Activated T-helper 1 cell treated with anti-CD3 and anti-CD28 coated beads, Interleukin-2, amount 50 U/mL, for 16 hours (primary cell): ENCODE measurements around the gene TRAPPC2L.

Experiments used
- DNase-seq, 2 donors: peaks; one replicate each; pipeline ENCODE4 v3.0.0-alpha.2; 2020; ENCODE audit warnings: low read depth in 1 of 2, low spot score in 1 of 2

TRAPPC2L gene

GRCh38 chr16:88876942-88877526, 20.1 kb downstream of the TRAPPC2L start:
- DNase-seq, result no peak

GRCh38 chr16:88877564-88878289, 20.8 kb downstream of the TRAPPC2L start:
- no peak for DNase-seq

DNA sequence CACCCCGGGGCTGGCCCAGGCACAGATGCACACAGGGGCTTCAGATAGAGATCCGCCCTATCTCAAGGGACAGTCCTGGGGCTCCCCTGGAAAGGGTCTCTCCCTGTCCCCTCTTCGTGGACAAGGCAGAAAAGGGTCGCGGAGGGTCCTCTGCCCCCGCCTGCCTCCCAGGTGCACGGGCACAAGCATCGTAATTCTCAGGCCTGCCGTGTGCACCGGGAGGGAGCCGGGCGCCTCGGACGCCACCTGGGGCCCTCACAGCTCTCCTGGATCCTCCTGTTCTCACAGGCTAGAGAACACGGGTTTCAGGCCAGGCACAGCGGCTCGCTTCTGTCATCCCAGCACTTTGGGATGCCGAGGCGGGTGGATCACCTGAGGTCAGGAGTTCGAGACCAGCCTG, 21.4 kb downstream of the TRAPPC2L start:
- no peak for DNase-seq

DNA sequence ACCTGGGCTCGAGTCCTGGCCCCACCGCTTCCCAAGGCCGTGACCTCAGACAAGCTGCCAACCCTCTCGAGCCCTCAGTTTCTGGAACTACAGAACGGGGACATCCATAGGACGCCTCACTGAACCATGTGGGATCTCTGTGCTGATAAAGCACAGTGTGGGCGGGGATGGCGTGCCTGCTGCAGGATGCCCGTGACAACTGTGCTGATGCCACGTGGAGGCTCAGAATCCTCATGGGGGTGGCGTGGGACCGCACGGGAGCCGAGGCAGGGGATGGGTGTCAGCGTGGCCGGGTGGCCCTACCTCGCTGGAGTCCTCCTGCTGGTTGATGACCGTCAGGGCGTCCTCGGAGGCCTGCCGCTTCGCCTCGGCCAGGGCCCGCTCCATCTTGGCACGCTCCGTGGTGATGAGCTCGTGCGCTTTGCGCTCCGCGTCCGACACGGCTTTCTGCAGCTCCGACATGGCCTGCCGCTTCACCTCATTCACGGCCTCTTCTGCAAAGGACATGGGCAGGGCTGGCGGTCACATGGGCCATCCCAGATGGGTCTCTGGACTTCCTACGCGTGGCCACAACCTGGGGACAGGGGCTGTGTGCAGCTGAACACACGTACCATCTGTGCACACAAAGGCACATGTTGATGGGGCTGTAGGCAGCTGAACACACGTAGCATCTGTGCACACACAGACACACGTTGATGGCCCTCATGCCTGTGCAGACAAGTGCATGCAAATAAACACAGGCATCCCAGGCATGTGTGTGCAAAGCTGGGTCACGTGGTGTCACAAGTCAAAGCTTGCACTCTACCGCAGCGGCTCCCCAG, 22.2 kb downstream of the TRAPPC2L start:
- no peak for DNase-seq

GRCh38 chr16:88879788-88880055, 22.8 kb downstream of the TRAPPC2L start:
- no peak for DNase-seq

DNA sequence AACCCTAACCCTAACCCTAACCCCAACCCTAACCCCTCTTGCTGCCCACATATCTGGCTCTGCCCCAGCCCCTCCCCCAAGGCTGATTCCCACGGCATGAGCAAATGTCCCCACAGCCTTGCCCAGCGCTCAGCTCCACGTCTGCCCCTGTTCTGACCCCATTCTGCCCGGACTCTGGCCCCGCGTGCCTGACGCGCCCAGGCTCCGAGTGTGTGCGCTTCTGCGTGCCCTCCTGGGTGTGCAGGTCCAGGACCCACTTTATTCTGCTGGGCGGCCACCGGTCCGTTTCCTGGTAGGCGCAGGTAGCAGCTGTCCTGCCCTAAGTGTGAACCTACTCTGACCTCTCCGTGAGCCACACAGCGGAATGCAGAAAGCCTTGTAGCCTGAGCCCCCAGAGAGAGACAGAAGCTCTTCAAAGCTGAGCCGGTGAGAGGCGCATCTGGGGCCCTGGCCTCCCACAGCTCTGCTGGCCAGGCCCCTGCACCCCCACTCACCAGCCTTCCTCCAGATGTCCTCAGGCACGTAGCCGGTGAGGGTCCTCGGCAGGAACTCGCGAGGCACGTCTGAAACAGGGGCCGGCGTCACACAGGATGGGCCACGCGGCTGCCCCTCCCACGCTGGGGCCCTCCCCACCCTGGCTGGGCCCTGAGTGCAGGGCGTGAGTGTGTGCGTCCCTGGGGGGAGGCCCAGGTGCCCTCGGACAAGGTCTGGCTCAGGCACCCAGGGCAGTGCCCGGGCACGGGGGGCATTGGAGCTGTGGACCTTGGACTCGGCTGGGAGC, 23.5 kb downstream of the TRAPPC2L start:
- DNase-seq, result no peak

GRCh38 chr16:88881007-88881615, 24.2 kb downstream of the TRAPPC2L start:
- DNase-seq, result no peak

DNA sequence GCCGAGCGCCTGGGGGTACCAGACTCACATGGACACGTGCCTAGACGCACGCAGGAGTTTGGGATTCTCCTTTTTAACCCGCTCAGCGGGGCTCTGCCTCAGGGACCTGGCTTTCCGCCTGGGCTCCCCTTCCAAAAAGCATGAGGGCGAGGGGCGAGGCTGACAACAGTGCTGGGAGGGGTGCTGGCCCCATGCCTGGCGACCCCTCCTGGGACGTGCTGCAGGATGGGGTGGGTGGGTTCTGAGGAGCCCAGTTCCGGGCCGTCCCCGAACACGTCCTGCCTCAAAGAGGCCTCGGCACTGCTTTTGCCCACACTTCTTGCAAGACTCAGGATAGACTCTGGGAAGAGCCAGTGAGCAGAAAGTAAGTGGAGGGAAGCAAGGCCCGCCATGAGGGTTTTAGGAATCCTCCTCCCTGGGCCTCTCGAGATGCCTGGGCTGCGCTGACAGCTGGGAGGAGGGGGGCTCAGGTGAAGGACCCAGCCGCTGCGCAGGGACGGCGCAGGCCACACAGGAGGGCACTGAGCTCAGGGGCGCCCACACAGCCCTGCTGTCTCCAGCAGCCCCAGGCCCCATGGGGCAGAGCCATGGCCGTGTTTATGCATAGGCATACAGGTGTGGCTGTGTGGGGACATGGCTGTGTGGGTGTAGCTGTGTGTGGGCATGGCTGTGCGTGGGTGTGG, 24.9 kb downstream of the TRAPPC2L start:
- no peak for DNase-seq

DNA sequence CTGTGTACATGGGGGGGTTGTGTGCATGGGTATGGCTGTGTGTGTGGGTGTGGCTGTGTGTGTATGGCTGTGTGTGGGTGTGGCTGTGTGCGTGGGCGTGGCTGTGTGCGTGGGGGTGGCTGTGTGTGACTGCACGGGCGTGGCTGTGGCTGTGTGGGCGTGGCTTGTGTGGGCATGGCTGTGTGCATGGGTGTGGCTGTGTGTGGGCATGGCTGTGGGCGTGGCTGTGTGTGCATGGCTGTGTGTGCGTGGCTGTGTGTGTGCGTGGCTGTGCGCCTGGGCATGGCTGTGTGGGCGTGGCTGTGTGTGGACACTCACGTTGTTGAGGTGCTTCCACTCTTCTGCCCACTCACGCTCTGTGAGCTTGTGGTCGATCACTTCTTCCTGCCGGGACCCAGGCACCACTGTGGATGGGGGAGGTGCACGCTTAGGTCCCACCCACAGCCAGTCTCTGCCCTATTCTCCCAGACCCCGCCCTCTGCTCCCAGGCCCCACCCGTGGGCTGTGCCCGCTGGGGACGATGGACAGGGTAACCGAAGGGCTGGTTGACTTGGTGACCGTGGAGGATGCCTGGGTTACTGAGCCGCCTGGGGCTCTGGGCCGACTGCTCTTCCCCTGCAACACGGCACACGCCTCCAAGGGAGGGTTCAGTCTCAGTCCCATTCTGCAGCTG, 25.6 kb downstream of the TRAPPC2L start:
- DNase-seq, result no peak

DNA sequence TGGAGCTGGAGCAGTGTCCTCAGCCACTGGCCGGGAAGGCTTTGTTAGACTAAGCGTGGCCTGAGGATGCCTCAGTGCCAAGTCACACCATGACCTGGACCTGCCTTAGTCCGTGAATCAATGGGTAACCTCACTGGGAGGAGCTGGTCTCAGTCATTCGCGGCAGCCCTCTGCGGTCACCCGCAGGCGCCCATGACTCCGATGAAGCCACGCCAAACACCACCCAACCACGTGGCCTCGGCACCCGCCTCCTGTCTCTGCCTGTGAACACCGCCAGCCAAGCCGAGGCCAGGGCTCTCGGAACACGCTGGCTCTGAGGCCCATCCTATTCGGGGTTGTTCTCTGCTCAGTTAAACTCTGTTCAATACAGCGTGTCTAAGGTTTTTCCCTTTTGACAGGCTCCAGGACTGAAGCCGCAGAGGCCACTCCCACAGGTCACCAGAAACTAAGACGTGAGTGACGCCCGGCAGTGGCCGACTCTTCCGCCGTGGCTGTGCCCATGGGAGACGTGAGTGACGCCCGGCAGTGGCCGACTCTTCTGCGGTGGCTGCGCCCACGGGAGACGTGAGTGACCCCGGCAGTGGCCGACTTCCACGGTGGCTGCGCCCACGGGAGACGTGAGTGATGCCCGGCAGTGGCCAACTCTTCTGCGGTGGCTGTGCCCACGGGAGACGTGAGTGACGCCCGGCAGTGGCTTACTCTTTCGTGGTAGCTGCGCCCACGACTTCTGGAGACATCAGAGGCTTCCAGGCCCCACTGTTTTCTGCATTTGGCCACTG, 26.4 kb downstream of the TRAPPC2L start:
- DNase-seq, result no peak

DNA sequence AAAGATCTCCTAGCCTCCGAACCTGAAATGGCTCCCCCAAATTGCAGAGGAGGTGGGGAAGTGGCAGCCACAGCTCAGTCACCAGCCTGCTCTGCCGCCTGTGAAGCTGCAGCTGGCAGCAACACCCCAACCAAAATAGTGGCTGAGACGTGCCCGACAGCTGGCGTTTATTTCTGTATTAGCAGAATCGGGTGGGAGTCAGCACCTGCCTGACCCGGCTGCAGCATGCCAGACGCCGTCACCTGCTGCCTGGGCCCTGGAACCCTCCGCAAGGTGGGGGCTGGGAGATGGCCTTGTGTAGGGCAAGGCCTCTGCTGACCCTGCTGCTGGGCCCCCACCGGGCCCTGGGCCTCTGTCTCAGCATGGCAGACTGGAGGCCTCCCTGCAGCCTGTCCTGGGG, 27.0 kb downstream of the TRAPPC2L start:
- DNase-seq, result no peak

GRCh38 chr16:88884569-88885271, 27.8 kb downstream of the TRAPPC2L start:
- no peak for DNase-seq

GRCh38 chr16:88885693-88886280, 28.9 kb downstream of the TRAPPC2L start:
- DNase-seq, result no peak

GRCh38 chr16:88886420-88886844, 29.5 kb downstream of the TRAPPC2L start:
- DNase-seq, result no peak

DNA sequence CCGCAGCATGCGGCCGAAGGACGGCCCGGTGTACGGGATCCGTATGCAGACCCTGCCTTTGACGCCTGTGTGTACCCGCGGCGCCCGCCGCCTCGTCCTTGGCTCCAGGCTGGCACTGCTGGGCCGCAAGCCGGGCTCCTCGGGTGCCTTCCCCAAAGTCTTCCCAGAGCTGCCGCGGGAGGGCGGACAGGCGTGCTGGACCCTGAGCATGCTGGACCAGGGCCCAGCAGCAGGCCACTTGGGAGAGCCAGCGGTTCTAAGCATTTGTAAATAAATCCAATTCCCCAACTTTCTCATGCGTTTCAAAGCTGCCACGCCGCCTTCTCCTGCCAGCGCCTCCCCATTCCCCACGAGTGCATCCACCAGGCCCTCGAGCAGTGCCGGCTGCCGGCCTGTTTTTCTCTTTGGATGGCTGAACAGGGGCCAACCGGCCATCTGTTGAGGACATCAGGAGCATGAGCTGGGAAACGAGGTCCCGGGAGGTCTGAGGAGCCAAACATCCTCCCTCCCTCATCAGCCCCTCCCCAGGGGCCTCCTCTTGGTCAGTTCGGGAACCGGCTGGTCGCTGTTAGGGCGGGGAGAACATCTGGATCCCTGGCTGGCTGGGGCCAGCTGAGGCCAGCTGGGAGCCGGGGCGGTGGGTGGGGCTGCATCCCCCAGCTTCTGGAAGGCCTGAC, 30.1 kb downstream of the TRAPPC2L start:
- no peak for DNase-seq

- no peak for DNase-seq
Observed at GRCh38 chr16:88888057-88888456, 31.1 kb downstream of the TRAPPC2L start.

DNA sequence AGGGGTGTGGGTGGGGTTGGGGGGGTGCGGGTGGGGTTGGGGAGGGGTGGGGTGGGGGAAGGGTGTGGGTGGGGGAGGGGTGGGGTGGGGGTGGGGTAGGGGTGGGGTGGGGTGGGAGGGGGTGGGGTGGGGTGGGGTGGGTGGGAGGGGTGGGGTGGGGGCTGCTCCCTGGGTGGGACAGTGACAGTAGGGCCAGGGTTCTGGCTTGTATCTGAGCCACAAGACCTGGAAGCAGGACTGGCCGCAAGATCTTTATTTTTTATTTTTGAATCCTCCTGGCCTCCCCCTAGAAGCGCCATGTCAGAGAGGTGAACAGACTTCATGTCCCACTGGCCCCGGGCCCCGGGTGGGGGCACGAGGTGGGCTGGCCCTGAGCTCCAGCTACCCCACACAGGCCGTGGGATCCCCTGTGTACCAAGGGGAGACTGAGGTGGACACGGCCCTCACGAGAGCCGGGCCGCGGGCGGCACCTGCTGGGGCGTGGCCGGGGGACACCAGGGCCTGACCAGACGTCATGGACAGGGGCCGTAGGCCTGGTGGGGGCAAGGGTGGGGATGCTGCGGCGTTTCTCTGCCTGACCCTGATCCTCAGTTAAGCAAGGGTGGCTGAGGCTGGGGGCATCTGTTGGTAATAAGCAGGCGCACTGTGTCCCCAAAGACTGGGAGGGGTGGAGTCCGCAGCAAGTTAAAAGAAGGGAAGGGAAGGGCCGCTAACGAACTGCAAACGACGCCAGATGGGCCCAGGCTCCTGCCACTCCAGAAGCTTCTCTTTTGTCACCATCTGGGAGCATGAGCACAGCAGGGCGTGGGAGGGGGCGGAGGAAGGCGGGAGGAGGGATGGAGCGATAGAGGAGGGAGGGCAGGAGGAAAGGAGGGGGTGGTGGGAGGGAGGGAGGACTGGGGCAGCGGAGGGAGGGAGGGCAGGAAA, 31.8 kb downstream of the TRAPPC2L start:
- DNase-seq, result no peak
